Gastrocnemius medialis (tissue), 4 donors: ENCODE data around the gene FBXL22. TPM values are rescaled to one million over a fixed set of nuclear protein-coding genes. Genes with fewer than 3 reads are reported as not detected.

ENCODE experiments used
- total RNA-seq, 4 donors: library from RNA; depleted of rRNA; stranded (reverse); fragments of >200 nt; gene quantifications; one replicate each; pipeline versions ENCODE4 v1.1.0 to v1.2.3, GENCODE V29; 2016

Gene FBXL22
- total RNA-seq, 4 donors from 2014 or later: 0.36 to 0.89 (median 0.68) TPM; not detected in 1

Other genes starting within 250 kb of the FBXL22 start
- 1 to 10 TPM in 1 of 4 donors, under 1 TPM in 1, not detected in 2; 0.10 to 1.7 TPM for gene CA12, start 215.5 kb upstream of the FBXL22 start, total RNA-seq
- gene USP3, start 92.8 kb upstream of the FBXL22 start, total RNA-seq: 10 to 100 TPM; 12.1 to 29.4 (median 15.5) TPM
- 100 to 1,000 TPM in 3 of 4 donors, 10 to 100 TPM in 1; 70.0 to 141 (median 114) TPM for gene HERC1, start 236.6 kb downstream of the FBXL22 start, total RNA-seq